ENCODE results near the gene RNF13.

RNF13 gene

GRCh38 chr3:149812606-149813366 is at the start of gene RNF13:
TSS of gene RNF13 (plus strand) at chr3:149813215. CDS start at chr3:149846027, 32,812 bp downstream.
- DNase-seq, result peak; percentile 61

- no peak for DNase-seq
Measured at GRCh38 chr3:149763565-149764195, 49.3 kb upstream of the RNF13 start.

- no peak for DNase-seq
Measured at GRCh38 chr3:149764302-149764701, 48.7 kb upstream of the RNF13 start.

- peak; percentile 2 for DNase-seq
Measured at GRCh38 chr3:149765762-149766334, 47.2 kb upstream of the RNF13 start.

- DNase-seq, result no peak
Measured at GRCh38 chr3:149767720-149768119, 45.3 kb upstream of the RNF13 start.

- DNase-seq, result no peak
Measured at GRCh38 chr3:149768704-149769103, 44.3 kb upstream of the RNF13 start.

GRCh38 chr3:149770246-149770645 is 42.8 kb upstream of the RNF13 start:
- no peak for DNase-seq

- peak; percentile 0 for DNase-seq
Measured at GRCh38 chr3:149771652-149772271, 41.3 kb upstream of the RNF13 start.

GRCh38 chr3:149772861-149773260 is 40.2 kb upstream of the RNF13 start:
- no peak for DNase-seq

GRCh38 chr3:149776170-149776569 is 36.8 kb upstream of the RNF13 start:
- no peak for DNase-seq

GRCh38 chr3:149777414-149778214 is 35.4 kb upstream of the RNF13 start:
- no peak for DNase-seq

- DNase-seq, result no peak
Measured at GRCh38 chr3:149781211-149781610, 31.8 kb upstream of the RNF13 start.

- DNase-seq, result no peak
Measured at GRCh38 chr3:149781741-149782140, 31.3 kb upstream of the RNF13 start.

GRCh38 chr3:149783576-149783975 is 29.4 kb upstream of the RNF13 start:
- no peak for DNase-seq

- DNase-seq, result no peak
Measured at GRCh38 chr3:149784064-149784704, 28.8 kb upstream of the RNF13 start.

GRCh38 chr3:149790268-149790667 is 22.7 kb upstream of the RNF13 start:
- no peak for DNase-seq

- DNase-seq, result no peak
Measured at GRCh38 chr3:149790698-149791097, 22.3 kb upstream of the RNF13 start.

- DNase-seq, result peak; percentile 48
Measured at GRCh38 chr3:149792452-149793270, 20.4 kb upstream of the RNF13 start, which contains the start of gene ANKUB1. TSS of gene ANKUB1 (minus strand) at chr3:149792554. CDS start at chr3:149792366, 188 bp downstream.

GRCh38 chr3:149796026-149796425 is 17.0 kb upstream of the RNF13 start:
- DNase-seq, result no peak

- DNase-seq, result no peak
Measured at GRCh38 chr3:149800693-149801092, 12.3 kb upstream of the RNF13 start.

GRCh38 chr3:149801195-149801594 is 11.8 kb upstream of the RNF13 start:
- DNase-seq, result no peak
